Effector CD8-positive, alpha-beta T cell (primary cell): ENCODE measurements around the gene RBM12.
A peak's percentile ranks its signal among the peaks of the same experiment; 100 is the strongest.
"Not testable (repeated sequence)": the region's sequence is repeated elsewhere in the genome, so short reads cannot be mapped to it uniquely, and the experiment has no call there.

Source experiments
- DNase-seq: peaks from one replicate; lab custom pipeline; 2025; lab: John Stamatoyannopoulos, UW

Gene RBM12

GRCh38 chr20:35699127-35699956 is 34.6 kb upstream of the RBM12 start, which contains the start of the genes NFS1 and ROMO1:
TSS of gene NFS1 (minus strand) at chr20:35699352. CDS start at chr20:35699288, 64 bp downstream.
TSS of gene ROMO1 (plus strand) at chr20:35699405. CDS start at chr20:35699633, 228 bp downstream.
- peak; percentile 77 for DNase-seq

- no peak for DNase-seq
These were observed 33.8 kb upstream of the RBM12 start for GRCh38 chr20:35698298-35699126.

- DNase-seq: no peak
These were observed 33.1 kb upstream of the RBM12 start for GRCh38 chr20:35697696-35698297.

- DNase-seq: no peak
These were observed 31.3 kb upstream of the RBM12 start for GRCh38 chr20:35695978-35696377.

GRCh38 chr20:35695245-35695749 is 30.6 kb upstream of the RBM12 start:
- DNase-seq: no peak

- DNase-seq: no peak
These were observed 25.6 kb upstream of the RBM12 start for GRCh38 chr20:35690265-35690664.

- not testable (repeated sequence) for DNase-seq
These were observed 22.2 kb upstream of the RBM12 start for GRCh38 chr20:35686872-35687271.

GRCh38 chr20:35685368-35685767 is 20.7 kb upstream of the RBM12 start:
- not testable (repeated sequence) for DNase-seq

GRCh38 chr20:35681960-35682359 is 17.3 kb upstream of the RBM12 start:
- no peak for DNase-seq

- DNase-seq: no peak
These were observed 15.9 kb upstream of the RBM12 start for GRCh38 chr20:35680452-35681183.

GRCh38 chr20:35674921-35675320 is 10.2 kb upstream of the RBM12 start:
- DNase-seq: no peak

GRCh38 chr20:35673884-35674283 is 9.2 kb upstream of the RBM12 start:
- no peak for DNase-seq

GRCh38 chr20:35669681-35670080 is 5.0 kb upstream of the RBM12 start:
- DNase-seq: no peak

- no peak for DNase-seq
These were observed 4.5 kb upstream of the RBM12 start for GRCh38 chr20:35669221-35669620.

- DNase-seq: no peak
These were observed 1.2 kb upstream of the RBM12 start for GRCh38 chr20:35665949-35666288.

- DNase-seq: peak; percentile 46
These were observed 909 bp downstream of the RBM12 start for GRCh38 chr20:35663516-35664465.

- no peak for DNase-seq
These were observed 2.1 kb downstream of the RBM12 start for GRCh38 chr20:35662551-35662950.

GRCh38 chr20:35661908-35662307 is 2.8 kb downstream of the RBM12 start:
- DNase-seq: no peak

GRCh38 chr20:35661053-35661452 is 3.6 kb downstream of the RBM12 start:
- no peak for DNase-seq
